ENCODE measurements around the gene ZIC4.

ZIC4 gene

DNA sequence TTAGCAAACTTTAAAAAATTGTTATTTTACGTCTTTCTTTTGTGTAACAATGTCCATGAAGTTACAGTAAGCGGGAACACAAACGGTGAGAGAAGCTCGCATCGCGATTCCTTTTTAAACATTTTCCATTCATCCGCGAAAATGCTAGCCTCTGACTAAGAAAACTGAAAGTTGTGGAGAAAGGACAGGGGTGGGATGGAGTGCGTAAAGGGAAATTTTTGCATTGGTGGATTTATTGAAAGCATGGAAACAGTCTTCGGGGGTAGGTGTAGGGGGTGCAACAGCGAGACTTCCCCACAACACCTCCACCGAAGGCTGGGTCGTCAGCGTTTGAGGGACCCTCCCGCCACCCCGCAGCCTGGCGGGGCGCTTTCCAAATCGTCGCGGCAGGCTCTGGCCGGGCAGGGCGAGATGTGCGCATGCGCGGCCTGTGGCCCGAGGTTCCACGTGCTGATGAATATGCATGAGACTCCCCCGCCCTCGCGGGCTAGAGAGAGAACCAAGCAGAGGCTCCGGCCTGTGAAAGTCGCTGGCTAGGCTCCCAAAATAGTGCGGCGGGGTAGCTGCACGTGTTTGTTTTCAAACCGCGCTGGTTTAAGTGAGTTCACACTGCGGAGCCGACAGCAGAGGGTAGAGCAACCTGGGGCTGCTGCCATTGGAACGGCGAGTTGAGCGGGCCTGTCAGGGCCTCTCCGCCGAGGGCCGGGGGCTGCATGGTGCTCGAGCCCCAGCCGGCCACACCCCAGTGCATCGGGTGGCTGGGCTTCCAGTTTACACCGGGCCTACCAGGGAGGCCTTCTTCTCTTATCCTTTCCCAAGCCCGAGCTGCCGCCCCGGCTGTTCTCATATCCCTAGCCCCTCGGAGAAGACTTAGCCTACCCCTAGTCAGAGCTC is 12.7 kb upstream of the ZIC4 start:
- TF ChIP-seq ZBTB7A (IDR thresholded peaks at IDR 0.05; ENCODE audit: low read depth) (no peak), TAF1 (IDR thresholded peaks at IDR 0.05; ENCODE audit: low read depth) (no peak), CREB1 (IDR thresholded peaks at IDR 0.05; ENCODE audit: low read depth) (no peak), EP300 (IDR thresholded peaks at IDR 0.05; ENCODE audit: borderline replicate concordance) (no peak), CEBPB (IDR thresholded peaks at IDR 0.05) (no peak), RAD21 (IDR thresholded peaks at IDR 0.05; ENCODE audit: low read depth) (no peak), NFIC (IDR thresholded peaks at IDR 0.05) (no peak)

DNA sequence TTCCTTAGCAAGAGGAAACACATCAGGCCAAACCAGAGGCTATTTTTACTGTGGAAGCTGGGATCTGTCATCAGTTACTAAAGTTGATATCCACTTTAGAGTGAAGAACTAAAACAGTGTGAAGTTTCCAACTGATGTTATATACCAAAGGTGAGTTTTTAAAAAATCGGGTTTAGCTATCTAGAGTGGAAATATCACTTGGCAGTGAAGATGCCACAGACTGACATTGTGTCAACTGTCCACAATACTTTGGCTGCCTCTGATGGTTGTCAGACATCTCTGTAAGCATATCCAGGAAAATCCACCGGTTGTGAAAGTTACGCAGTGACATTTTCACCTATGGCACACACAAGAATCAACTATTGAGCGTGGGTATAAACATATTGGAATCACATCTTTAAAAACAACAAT is 12.0 kb upstream of the ZIC4 start:
- no peak for TF ChIP-seq EP300 (IDR thresholded peaks at IDR 0.05; ENCODE audit: borderline replicate concordance)

DNA sequence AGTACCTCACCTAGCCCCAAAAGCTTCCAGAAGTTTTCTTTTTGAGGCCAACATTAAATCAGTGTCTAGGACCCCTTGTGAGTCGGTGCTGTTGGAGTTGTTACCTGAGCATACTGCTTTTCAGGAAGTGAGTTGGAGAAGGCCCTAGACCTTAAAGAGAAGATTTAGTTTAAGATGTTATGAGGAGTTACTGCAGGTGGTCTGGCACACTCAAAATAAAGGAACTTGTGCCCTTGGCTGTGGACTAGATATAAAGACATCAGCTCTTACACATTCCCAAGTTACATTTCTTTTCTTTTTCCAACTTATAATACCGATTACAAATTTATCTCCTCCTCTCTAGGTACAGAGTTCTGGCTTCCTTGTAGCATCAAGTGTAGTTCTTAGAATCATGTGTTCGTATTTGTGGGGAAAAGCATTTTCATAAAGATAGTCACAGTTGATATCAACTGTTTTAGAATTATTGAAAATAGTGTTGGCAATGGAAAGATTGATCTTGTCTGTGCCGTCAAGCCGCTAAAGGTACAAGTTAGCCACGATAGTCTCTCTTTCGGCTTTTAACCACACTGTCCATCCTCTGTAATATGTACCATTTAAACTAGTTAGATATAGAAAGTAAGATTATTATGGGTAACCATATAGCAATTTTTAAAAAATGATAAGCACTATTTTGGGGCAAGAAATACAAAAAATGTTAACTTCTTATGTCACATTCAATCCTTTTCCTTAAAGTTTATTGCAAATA is 11.4 kb upstream of the ZIC4 start:
- TF ChIP-seq TAF1 (IDR thresholded peaks at IDR 0.05; ENCODE audit: low read depth) (no peak), EP300 (IDR thresholded peaks at IDR 0.05; ENCODE audit: borderline replicate concordance) (no peak), EGR1 (IDR thresholded peaks at IDR 0.05) (no peak), FOXM1 (IDR thresholded peaks at IDR 0.05; ENCODE audit: borderline replicate concordance, low read depth) (no peak), RAD21 (IDR thresholded peaks at IDR 0.05; ENCODE audit: low read depth) (no peak), ZBTB7A (IDR thresholded peaks at IDR 0.05; ENCODE audit: low read depth) (no peak), CEBPB (IDR thresholded peaks at IDR 0.05) (no peak), YY1 (IDR thresholded peaks at IDR 0.05; ENCODE audit: low read depth) (no peak), REST (IDR thresholded peaks at IDR 0.05; ENCODE audit: low read depth) (no peak), TCF12 (IDR thresholded peaks at IDR 0.05; ENCODE audit: low read depth) (no peak), USF1 (IDR thresholded peaks at IDR 0.05) (no peak), NFIC (IDR thresholded peaks at IDR 0.05) (no peak), CREB1 (IDR thresholded peaks at IDR 0.05; ENCODE audit: low read depth) (no peak), TEAD4 (IDR thresholded peaks at IDR 0.05) (no peak)
- TF ChIP-seq, protein P1, sequence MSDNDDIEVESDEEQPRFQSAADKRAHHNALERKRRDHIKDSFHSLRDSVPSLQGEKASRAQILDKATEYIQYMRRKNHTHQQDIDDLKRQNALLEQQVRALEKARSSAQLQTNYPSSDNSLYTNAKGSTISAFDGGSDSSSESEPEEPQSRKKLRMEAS (IDR thresholded peaks at IDR 0.05), result no peak

- TF ChIP-seq, protein P1 (IDR thresholded peaks at IDR 0.05), result no peak
- TF ChIP-seq NFIC (IDR thresholded peaks at IDR 0.05) (no peak), EP300 (IDR thresholded peaks at IDR 0.05; ENCODE audit: borderline replicate concordance) (no peak), FOXM1 (IDR thresholded peaks at IDR 0.05; ENCODE audit: borderline replicate concordance, low read depth) (no peak), TEAD4 (IDR thresholded peaks at IDR 0.05) (no peak), TCF12 (IDR thresholded peaks at IDR 0.05; ENCODE audit: low read depth) (no peak), USF1 (IDR thresholded peaks at IDR 0.05) (no peak), EGR1 (IDR thresholded peaks at IDR 0.05) (no peak), YY1 (IDR thresholded peaks at IDR 0.05; ENCODE audit: low read depth) (no peak), CEBPB (IDR thresholded peaks at IDR 0.05) (no peak)
Measured at GRCh38 chr3:147416931-147417330, 10.6 kb upstream of the ZIC4 start.

DNA sequence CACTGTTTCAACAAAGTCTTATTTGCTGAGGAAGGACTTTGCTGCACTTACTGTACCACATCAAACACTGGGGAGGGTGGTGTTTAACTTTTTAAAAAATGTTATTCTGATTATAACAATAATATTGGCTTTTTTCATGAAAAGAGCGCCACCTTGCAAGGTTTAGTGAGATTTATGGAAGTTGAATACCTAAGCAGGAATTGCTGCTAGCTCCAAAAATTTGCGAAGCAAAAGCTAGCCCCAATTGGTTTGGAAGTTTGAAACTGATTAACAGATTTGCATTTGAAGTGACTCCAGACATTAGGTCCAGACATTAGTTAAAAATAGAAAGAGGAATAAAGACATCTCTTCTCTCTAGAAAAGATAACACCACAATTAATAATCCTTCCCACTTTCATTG is 9.5 kb upstream of the ZIC4 start:
- TF ChIP-seq REST (IDR thresholded peaks at IDR 0.05; ENCODE audit: low read depth) (no peak), YY1 (IDR thresholded peaks at IDR 0.05; ENCODE audit: low read depth) (no peak), TCF12 (IDR thresholded peaks at IDR 0.05; ENCODE audit: low read depth) (no peak), FOXM1 (IDR thresholded peaks at IDR 0.05; ENCODE audit: borderline replicate concordance, low read depth) (no peak), EP300 (IDR thresholded peaks at IDR 0.05; ENCODE audit: borderline replicate concordance) (no peak), USF1 (IDR thresholded peaks at IDR 0.05) (no peak), CEBPB (IDR thresholded peaks at IDR 0.05) (no peak), TEAD4 (IDR thresholded peaks at IDR 0.05) (no peak), RAD21 (IDR thresholded peaks at IDR 0.05; ENCODE audit: low read depth) (no peak), NFIC (IDR thresholded peaks at IDR 0.05) (no peak), ZBTB7A (IDR thresholded peaks at IDR 0.05; ENCODE audit: low read depth) (no peak), EGR1 (IDR thresholded peaks at IDR 0.05) (no peak), CREB1 (IDR thresholded peaks at IDR 0.05; ENCODE audit: low read depth) (no peak), TAF1 (IDR thresholded peaks at IDR 0.05; ENCODE audit: low read depth) (no peak)
- TF ChIP-seq, protein P1 (IDR thresholded peaks at IDR 0.05), result no peak
